ENCODE results near the gene ZSWIM9. TPM values are rescaled to one million over a fixed set of nuclear protein-coding genes. Genes with fewer than 3 reads are reported as not detected.
A peak's percentile ranks its signal among the peaks of the same experiment; 100 is the strongest.

Gene ZSWIM9
- total RNA-seq: 5.2 TPM

DNA sequence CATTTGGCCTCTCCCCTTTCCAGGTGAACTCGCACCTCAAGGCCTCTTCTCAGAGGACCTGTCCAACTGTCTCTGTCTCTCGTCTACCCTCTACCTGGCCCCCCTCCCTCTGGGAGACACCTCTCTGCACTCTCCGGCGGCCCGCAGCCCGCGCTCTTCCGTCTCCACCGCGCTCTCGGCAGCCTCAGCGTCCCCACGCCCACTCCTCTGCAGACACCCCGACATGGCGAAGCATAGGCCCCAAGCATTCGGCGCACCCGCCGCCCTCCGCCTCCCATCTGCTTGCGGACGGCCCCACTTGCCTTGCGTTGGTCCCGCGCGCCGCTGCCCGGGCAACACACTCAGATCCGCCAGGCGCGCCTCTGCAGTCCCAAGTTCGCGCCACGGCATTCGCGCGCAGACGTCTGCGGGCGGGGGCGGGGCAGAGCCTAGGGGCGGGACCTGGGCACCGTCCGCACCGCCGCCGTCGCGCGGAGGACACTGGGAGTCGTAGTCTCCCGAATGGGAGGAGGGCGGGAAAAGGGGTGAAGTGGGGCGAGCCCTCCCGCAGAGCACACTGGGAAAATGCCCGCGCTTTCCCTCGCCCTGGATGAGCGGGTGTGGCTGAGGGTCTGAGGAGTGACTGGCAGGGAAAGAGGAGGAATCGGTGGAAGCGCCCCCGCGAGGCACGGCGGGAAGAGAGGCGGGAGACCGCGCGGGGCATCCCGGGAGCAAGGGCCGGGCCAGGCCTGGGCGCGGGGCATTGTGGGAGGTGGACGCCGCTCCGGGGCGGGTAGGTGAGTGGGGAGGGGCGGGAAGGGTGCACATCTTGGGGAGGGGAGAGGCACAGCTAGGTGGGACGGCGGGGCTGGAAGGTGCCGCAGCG is at the start of gene ZSWIM9, which contains the start of gene LIG1:
Gene ZSWIM9 (plus strand): TSS at position 742 of the 865 bp plus-strand sequence. CDS start 1,123 bp downstream, outside the sequence.
Gene LIG1 (minus strand): TSS at position 406 of the 865 bp plus-strand sequence. CDS start 4,778 bp downstream, outside the sequence.
- DNase-seq (ENCODE audit: low spot score): peak; percentile 92

DNA sequence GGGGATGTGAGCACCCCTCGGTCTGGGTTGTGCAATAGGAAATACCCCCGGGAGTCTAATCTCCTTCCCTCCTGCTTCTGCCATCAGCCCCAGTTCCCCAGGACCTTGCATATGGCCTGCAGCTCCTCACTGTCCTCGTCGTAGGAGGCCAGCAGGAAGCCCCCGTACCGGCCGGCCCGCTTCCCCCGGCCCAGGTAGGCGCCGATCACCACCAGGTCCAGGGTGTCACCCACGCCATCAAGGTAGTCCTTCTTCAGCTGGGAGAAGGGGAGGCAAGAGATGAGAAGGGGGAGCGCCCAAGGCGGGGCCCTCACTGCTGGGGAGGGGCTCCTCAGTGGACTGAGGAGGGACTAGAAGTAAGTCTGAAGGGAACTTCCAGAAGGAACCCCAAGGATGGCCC is 49.4 kb upstream of the ZSWIM9 start:
- no peak for DNase-seq (ENCODE audit: low spot score)

DNA sequence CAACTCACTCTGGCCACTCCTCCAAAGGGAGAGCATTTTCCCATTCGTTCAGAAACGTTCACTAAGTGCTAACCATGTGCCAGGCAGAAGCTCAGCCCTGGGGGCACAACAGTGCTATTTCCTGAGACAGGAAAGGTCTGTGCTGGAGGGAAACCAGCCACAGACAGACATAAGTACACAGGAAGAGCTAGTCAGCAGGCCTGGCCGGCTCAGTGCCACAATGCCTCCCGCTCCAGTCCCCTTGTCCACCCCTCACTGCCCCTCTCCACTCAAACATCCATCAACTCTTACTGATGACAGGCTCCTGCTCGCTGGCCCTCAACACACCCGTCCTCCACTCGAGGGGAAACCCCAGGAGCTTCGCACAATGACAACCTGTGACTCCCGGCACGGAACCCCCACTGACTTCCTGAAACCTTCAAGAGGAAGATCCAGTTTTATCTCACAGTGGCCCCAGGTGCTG is 48.5 kb upstream of the ZSWIM9 start:
- DNase-seq (ENCODE audit: low spot score): no peak

DNA sequence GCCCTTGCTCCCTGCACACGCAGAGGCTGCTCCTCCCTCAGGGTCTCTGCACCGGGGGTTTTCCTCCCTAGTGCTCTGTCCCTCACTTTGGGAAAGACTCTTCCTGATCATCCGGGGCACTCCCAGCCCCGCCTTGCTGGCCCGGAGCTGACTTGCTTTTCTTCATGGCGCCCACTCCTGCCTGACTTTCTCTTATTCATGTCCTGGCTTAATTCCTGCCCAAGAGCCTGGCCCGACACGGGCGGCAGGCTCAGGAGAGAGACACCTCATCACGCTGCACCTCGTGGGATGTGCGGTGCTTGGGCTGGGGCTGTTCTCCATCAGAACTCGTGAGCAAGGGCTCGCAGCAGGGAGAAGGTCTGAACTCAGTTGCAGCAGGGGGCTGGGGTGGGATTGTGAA is 48.1 kb upstream of the ZSWIM9 start:
- no peak for DNase-seq (ENCODE audit: low spot score)

DNA sequence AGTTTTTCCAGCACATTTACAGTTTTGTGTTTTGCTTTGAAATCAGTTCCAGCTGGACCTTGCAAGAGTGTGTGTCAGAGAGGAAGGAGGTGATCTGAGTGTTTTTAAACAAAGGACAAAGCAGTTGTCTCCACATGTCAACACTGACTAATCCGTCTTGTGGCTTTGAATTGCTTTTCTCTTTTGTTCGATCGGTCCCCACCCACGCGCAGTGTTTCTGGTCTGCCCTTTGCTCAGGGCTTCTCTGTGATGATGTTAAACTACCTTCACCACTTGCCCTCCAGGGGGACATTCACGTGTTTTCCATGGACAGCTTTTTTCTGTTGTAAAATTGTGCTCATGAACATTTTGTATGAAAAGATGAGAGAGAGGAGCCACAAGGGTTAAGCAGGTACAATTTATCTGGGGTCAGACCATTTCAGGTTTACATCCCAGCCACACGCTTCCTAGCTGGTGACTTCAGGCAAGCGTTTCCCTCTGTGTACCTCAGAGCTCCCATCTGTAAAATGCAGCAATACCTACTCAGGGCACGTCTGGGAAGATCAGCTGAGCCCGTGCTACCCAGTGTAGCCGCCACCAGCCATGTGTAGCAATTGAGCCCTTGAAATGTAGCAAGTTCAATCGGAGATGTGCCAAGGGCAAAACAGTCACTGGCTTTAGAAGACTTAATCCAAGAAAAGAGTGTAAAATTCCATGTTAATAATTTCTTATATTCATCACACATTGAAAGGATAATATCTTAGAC is 46.4 kb upstream of the ZSWIM9 start:
- DNase-seq (ENCODE audit: low spot score): no peak

DNA sequence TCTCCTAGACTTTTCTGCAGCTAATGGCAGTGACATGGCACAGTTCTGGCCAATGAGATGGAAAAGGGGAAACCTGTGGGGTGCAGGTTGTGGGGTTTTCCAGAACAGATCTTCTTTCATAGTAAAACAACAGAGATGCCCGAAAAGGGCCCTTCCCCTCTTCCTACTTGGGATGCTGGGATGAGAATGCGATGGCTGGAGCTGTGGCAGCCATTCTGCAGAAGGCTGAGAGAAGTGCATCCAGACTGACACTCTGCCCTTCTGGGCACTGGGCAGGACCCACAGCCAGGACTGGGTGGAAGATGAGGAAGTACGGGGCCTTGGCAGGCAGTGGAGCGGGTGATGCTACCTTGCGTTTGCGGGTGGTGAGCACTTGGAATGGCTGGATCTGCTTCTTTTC is 42.9 kb upstream of the ZSWIM9 start:
- no peak for DNase-seq (ENCODE audit: low spot score)

DNA sequence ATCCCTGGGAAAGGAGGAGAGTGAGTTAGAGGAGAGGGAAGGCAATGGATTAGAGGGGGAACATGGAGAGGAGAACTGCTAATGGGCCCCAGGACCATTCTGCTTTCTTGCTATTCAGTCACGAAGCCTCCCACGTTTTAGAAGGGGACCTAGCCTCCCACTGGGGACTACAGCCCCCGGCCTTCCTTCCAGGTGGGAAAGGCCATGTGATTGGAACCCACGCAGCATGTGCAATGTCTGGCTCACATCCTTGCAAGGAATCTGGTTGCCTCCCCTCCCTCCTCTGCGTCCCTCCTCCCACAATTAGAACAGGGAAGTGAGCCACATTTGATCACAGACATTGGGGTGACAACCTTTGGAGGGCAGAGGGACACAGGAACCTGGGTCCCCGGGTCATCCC is 37.4 kb upstream of the ZSWIM9 start:
- DNase-seq (ENCODE audit: low spot score): no peak

DNA sequence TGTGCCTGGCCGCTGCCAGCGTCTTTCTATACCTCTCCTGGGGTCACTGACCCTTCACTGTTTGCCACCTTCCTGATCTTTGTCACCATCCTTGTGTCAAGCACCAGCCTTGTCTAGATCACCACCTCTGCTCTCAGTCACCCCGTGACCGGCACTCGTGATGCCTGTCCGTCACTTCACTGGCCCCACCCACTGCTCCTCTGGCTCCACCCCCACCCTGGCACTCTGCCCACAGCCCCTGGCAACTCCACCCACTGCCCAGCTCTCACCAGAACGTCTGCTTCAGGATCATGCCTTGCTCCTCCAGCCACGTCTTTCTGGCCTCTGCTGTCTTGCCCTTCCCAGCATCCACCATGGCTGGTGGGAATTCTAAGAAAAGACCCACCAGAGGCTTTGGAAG is 35.1 kb upstream of the ZSWIM9 start:
- DNase-seq (ENCODE audit: low spot score): no peak

DNA sequence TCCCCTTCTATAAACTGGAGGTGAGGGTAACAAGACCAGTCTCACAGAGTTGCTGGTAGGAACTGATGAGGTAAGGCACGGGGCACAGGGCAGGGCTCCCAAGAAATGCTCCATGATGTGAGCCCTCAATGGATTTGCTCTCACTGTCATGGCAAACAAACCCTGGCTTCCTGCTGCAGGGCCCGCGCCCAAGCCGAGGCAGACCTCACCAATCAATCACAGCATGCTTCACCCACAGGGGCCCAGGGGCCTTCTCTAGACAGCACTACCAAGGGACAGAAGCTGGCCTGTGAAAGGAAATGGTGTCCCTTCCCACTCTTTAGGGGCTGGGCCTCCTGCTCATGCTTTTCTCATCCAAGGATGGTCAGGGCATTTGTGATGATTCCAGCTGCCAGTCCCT is 33.9 kb upstream of the ZSWIM9 start:
- no peak for DNase-seq (ENCODE audit: low spot score)

DNA sequence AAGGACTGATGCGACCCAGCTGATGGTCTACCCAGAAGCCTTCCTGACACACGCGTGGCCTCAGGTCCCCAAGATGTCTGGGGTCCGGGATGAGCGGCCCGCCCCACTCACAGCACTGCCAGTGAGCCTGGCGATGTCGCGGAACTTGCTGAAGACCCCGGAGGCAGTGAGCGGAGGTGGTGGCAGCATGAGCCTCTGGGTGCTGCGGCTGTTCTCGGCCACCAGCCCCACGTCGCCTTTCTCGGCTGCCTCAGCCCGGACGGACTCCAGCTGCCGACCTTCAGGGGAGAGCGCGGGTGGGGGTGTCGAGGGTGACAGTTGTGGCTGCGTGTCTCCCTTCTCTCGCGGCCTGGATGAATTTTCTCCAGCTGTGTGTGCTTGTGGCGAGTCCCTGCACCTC is 33.1 kb upstream of the ZSWIM9 start:
- no peak for DNase-seq (ENCODE audit: low spot score)

DNA sequence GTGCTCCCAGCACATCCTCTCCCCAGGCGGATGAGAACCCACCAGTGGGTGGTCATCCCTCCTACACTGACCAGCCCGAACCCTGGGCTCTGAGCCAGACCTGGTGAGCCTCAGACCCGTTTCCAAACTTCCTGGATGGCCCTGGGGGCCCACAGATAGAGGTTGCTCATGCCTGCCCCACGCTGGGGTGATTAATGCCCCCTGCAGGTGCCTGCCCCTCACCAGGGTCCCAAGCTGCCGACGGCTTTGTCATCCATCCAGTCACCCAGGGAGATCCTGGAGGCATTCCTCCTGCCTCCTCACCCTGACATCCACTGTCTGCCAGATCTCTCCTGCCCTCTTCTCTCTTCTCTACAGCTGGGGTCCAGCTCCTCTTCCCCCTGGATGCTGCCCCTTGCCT is 31.4 kb upstream of the ZSWIM9 start:
- no peak for DNase-seq (ENCODE audit: low spot score)

DNA sequence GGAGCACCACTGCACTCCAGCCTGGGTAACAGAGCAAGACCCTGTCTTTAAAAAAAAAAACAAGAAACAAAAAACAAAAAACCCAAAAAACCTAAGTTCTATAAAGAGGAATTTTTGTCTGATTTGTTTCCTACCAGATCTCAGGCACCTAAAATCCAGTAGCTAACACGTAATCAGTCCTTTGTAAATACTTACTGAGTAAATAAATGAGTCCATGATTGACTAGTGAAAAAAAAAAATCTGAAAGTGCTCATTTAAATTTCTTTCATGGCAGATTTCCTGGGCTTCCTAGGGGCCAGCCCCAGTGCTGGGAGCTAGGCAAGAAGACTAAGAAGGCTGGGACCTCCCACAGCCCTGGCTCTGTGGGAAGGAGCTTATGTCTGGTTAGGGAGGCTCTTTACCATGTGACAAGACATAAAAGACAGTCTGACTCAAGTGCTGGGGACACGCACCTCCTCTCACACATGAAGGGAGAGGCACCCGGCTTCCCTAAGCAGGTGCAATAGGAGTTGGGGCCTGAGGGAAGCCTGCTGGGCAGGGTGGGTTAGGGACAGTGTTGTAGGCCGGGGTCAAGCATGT is 22.8 kb upstream of the ZSWIM9 start:
- DNase-seq (ENCODE audit: low spot score): no peak

DNA sequence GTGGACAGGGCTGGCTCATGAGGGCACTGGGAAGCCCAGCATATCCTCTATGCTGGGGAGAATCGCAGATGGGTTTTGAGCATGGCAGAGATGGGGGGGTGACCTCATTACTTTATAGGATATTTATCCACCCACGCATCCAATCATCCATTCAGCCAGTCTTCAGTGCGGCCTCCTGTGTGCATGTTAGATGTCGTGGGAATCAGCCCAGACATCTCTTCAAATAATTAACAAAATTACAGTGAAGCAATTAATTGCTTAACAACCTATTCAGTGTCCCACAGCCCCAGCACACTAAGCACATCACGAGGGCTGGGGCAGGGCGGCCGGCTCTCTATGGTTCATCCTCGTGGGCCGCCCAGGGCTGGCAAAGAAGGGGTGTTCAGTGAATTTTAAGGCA is 21.9 kb upstream of the ZSWIM9 start:
- no peak for DNase-seq (ENCODE audit: low spot score)

DNA sequence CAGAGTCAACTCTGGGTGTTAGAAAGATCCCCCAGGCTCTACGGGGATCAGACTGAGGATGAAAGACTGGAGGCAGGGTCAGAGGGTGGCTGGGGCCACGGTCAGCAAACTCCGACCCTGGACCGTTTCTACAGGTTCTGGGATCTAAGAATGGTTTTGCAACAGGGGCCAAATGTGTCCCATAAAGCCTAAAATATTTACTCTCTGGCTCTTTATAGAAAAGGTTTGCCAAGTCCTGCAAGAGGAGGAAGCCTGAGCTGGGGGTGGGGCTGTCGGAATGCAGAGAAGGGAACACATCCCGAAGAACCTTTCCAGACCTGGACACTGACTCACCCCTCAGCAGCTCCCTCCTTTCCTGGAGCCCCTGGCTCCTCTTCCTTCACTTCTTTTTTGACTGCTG is 21.1 kb upstream of the ZSWIM9 start:
- no peak for DNase-seq (ENCODE audit: low spot score)

DNA sequence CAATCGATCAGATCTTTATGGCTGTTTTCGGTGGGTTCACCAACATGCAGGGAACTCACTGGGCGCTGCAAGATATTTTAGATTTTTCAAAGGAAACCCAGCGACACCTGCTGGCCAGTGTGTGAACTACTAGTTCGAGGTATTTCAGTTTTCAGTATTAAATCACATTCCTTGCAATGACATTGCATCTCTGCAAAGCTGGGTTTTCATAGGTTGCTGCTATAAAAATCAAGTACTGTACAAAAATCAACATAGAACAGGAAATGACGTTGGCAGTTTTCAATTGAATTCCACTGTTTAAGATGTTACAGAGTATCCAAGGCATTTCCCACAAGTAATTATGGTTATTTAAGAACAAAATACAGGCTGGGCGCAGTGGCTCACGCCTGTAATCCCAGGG is 17.9 kb upstream of the ZSWIM9 start:
- DNase-seq (ENCODE audit: low spot score): peak; percentile 62

DNA sequence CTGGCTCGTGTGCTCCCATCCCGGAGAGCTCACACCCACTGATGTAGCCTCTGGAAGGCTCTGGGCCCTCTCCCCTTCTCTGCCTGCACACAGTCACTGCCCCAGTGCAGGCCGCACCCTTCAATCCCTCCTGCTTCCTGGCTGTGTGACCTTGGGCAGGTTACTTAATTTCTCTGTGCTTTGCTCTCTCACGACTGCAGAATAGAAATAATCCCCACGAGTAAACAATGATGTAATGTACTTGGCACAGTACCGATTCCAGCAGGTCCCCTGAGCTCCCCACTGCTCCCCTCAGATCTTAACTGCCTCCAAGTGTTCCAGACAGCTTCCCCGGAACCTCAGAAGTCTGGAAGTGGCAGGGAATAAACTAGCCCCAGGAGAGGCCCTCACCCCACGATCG is 16.5 kb upstream of the ZSWIM9 start:
- DNase-seq (ENCODE audit: low spot score): no peak

DNA sequence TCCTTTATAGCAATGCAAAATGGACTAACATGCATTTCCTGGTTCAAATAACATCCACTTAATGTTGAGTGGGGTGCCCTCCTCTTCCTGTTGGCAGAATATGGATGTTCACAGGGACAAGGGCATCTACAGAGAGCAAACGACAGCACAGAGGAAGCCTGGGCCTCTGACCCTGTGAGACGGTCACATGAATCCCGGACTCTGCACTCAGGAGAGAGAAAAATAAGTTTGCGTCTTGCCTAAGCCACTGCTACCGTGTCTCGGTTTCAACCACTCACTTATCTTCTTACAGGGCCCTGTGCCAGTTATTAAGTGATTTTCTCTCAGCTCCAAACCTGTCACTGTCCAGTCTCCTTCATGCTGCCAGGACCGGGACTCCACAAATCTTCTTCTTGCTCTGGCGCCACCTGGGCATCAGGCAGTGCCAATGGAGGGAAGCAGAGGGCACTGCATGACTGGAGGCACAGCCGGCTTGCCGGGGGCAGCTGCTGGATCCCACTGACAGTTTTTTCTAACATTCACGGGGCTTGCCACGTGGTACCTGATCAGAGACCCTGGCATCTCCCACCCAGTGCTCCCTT is 12.2 kb upstream of the ZSWIM9 start:
- DNase-seq (ENCODE audit: low spot score): no peak

DNA sequence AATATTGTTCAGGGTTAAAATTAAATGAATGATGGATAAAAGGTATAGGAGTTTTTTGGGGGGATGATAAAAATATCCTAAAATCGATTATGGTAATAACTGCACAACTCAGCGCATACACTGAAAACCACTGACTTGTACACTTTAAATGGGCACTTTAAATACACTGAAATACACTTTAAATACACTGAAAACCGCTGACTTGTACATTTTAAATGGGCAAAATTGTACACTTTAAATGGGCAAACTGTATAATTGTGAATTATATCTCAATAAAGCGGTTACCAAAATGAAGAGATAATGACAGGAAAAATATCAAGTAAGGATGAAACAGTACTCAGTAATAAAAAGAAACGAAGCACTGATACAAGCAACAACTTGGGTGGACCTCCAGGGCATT is 1.8 kb upstream of the ZSWIM9 start:
- DNase-seq (ENCODE audit: low spot score): no peak

DNA sequence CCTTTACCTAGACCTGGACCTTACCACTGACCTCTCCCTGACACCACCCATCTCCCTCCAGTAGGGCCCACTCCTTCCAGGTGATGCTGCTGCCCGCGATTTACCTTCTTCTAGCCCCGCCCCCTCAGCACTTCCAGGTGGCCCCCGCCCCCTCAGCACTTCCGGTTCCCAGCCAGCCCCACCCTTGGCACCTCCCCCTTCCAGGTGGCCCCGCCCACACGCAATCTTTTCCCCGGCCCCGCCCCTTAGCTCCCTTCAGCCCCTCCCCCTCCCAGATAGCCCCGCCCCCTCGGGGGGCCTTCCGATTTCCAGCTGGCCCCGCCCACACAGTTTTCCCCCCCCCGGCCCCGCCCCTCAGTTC is 922 bp upstream of the ZSWIM9 start:
- peak; percentile 89 for DNase-seq (ENCODE audit: low spot score)

DNA sequence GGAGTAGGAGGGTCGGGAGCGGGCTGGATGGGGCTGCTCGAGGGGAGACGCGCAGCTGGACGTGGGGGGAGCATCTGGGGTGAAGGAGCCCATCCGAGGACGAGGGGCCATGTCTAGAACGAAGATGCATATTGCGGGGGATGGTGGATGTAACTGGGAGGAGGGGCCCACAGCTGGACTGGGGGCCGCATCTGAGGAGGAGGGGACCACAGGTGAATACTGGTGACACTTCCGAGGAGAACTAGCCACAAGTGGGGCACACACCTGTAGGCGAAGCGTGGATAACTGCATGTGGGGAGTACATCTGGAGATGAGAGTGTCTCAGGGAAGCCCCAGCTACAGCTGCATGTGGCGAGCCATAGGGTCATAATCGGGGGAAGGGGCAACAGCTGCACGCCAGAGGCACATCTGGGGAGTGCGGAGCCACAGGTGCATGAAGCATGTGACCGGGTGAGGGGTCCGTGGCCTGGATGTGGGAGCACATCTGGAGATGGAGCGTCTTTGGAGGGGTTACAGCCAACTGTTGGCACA is 402 bp downstream of the ZSWIM9 start:
- no peak for DNase-seq (ENCODE audit: low spot score)

DNA sequence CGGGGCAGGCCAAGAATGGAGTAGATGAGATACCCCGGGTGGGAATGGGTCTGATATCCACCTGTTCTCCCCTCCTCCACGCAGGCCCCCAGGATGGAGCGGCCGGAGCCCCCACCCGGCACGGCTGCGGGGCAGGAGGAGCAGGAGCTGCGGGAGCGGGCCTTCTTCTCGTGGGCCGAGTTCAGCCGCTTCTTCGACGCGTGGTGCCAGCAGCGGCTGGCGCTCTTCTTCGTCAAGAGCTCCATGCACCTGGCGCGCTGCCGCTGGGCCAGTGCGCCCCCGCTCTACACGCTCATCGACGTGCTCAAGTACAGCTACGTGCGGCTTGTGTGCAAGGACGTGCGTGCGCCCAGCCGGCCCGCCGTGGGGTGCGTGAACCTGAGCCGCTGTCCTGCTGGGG is 1.2 kb downstream of the ZSWIM9 start:
- no peak for DNase-seq (ENCODE audit: low spot score)

DNA sequence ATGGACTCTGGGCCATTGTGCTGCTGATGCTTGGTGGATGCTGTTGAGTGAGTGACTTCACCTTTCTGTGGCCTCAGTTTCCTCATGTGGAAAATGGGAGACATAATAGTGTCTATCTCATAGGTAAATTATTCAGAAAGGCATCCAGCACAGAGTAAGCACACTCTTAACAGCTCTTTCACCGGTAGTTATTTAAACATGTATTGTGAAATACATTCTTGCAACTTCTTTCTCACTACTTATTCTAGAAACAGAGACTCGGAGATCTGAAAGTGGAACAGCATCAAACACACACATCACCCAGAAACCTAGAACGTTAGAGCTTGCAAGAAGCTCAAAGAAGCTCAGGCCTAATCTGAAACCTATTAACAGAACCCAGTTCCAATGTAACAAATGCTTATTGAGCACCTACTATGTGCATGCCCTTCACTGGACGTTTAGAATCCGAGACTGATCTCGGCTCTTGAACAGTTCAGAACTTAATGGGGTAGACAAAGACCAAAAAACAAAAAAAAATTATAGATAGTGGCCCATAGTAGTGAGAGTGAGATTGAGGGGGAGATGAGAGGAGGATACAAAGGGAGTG is 4.1 kb downstream of the ZSWIM9 start:
- DNase-seq (ENCODE audit: low spot score): no peak

All from ureter (tissue), 1 donor.